A549 treated with AZD9567 at 1 μM for 4 hours (cell line): ENCODE measurements around the gene MCM9. TPM values are rescaled to one million over a fixed set of nuclear protein-coding genes. Genes with fewer than 3 reads are reported as not detected.

Experiments
- total RNA-seq: library from RNA; stranded (reverse); fragments of 200-300 nt; extraction: Qiagen RNA extraction; gene quantifications from 5 replicates; pipeline ENCODE4 v1.2.3, GENCODE V29; 2022; ENCODE audit not compliant: insufficient read depth

The MCM9 gene
- 3.9 to 5.5 TPM (median 4.6 TPM) in 5 replicates for total RNA-seq

GRCh38 chr6:118934461-118935330 is at the start of gene MCM9:
Gene MCM9, minus strand, starts transcription at chr6:118935159. Its CDS starts 3,436 bp downstream, at chr6:118931723.

GRCh38 chr6:118893807-118894424 is 41.0 kb downstream of the MCM9 start, which contains the start of gene ASF1A:
Gene ASF1A, plus strand, starts transcription at chr6:118894152. Its CDS starts 262 bp downstream, at chr6:118894414.

Other genes with a start within 250 kb of the MCM9 start
- 7.9 to 11.2 TPM (median 8.7 TPM) in 5 replicates for gene ASF1A, start 41.0 kb downstream of the MCM9 start, total RNA-seq
- 0.03 to 0.08 TPM in 2 of 5 replicates, not detected in the others for gene FAM184A, start 143.5 kb upstream of the MCM9 start, total RNA-seq